Measurements from ENCODE around the gene ADGRD1.

DNA sequence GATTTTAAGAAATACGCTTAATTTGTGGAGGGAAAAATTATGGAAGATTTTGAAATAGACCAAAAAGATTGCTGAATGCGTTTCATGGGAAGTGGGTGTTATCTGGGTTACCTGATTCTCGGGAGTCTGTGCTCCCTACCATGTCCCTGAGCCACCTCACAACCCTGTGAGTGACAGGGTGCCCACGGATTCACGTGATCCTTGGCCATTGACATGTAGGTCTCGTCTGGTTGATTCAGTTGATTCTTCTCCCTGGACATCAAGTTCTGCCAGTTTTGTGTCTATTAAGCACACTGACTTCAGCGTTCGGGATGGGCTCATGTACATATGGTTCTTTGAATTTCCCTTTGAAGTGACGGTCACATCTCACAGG is 101.4 kb downstream of the ADGRD1 start:
- no peak for TF ChIP-seq TEAD4 (IDR thresholded peaks at IDR 0.05; ENCODE audit: borderline replicate concordance, insufficient read depth)
- TF ChIP-seq, protein P1, sequence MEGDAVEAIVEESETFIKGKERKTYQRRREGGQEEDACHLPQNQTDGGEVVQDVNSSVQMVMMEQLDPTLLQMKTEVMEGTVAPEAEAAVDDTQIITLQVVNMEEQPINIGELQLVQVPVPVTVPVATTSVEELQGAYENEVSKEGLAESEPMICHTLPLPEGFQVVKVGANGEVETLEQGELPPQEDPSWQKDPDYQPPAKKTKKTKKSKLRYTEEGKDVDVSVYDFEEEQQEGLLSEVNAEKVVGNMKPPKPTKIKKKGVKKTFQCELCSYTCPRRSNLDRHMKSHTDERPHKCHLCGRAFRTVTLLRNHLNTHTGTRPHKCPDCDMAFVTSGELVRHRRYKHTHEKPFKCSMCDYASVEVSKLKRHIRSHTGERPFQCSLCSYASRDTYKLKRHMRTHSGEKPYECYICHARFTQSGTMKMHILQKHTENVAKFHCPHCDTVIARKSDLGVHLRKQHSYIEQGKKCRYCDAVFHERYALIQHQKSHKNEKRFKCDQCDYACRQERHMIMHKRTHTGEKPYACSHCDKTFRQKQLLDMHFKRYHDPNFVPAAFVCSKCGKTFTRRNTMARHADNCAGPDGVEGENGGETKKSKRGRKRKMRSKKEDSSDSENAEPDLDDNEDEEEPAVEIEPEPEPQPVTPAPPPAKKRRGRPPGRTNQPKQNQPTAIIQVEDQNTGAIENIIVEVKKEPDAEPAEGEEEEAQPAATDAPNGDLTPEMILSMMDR (IDR thresholded peaks at IDR 0.05), result no peak
- no peak for TF ChIP-seq YY1 (IDR thresholded peaks at IDR 0.05; ENCODE audit: low read depth)
- TF ChIP-seq TAF1 (IDR thresholded peaks at IDR 0.05; ENCODE audit: borderline replicate concordance, low read depth, low read length), result no peak
- TF ChIP-seq EP300 (IDR thresholded peaks at IDR 0.05; ENCODE audit: borderline replicate concordance in 1 of 2, low read depth in 1 of 2, low read length in 1 of 2), result no peak
- TF ChIP-seq POLR2AphosphoS5 (IDR thresholded peaks at IDR 0.05; ENCODE audit: low read depth, low read length), result no peak
- TF ChIP-seq MEF2A (IDR thresholded peaks at IDR 0.05; ENCODE audit: borderline replicate concordance, low read depth), result no peak

Data from SK-N-SH (cell line).